A549 (cell line): Measurements from ENCODE around the gene KIF21B. TPM values are rescaled to one million over a fixed set of nuclear protein-coding genes. Genes with fewer than 3 reads are reported as not detected.

Experiments used
- ATAC-seq, 2 experiments: fragments of 200-7000 bp in 1 of 2; fragments of >200 bp in 1 of 2; cut with Nextera tagmentation in 1 of 2; cut with Tn5 transposase in 1 of 2; 3 replicates each; pipeline versions ENCODE4 v1.8.0 to v1.9.1; 2018 to 2020; ENCODE audit warnings: mild to moderate bottlenecking in 1 of 2, moderate library complexity in 1 of 2
- CTCF ChIA-PET: fragments of 300-600 bp; sonication (Branson Sonifier 250); formaldehyde crosslinking; extraction: SDS; loops from one replicate; lab custom pipeline; 2021; ENCODE audit warnings: antibody characterized with exemption, inconsistent platforms; lab: Yijun Ruan, JAX
- POLR2A ChIA-PET: fragments of 350-600 bp; formaldehyde crosslinking; extraction: SDS; loops from one replicate; lab custom pipeline; 2021; ENCODE audit warnings: antibody characterized with exemption, inconsistent platforms; lab: Yijun Ruan, JAX
- DNase-seq, 2 experiments: peaks; one replicate each; pipeline versions ENCODE4 v3.0.0 to v3.0.0-alpha.2; 2011 to 2016; ENCODE audit warnings: low read depth in 1 of 2, low spot score in 1 of 2
- FAIRE-seq: peaks from 2 replicates; lab custom pipeline; 2011; peaks lifted over from hg19 to GRCh38; lab: Jason Lieb, UNC
- H3K27ac ChIP-seq, 2 experiments: fragments of >200 bp; sonication (Bioruptor Twin); formaldehyde crosslinking; 3 replicates each; pipeline ENCODE4 v1.5.1; 2016 to 2017
- H3K4me1 ChIP-seq: fragments of >200 bp; sonication (Bioruptor Twin); formaldehyde crosslinking; 3 replicates; pipeline ENCODE4 v1.6.1; 2016
- H3K4me2 ChIP-seq: fragments of >200 bp; sonication (Bioruptor Twin); formaldehyde crosslinking; 3 replicates; pipeline ENCODE4 v1.6.1; 2016
- H3K4me3 ChIP-seq: fragments of >200 bp; sonication (Bioruptor Twin); formaldehyde crosslinking; 3 replicates; pipeline ENCODE4 v1.5.1; 2016
- H3K9me3 ChIP-seq: fragments of >200 bp; sonication (Bioruptor Twin); formaldehyde crosslinking; 3 replicates; pipeline ENCODE4 v1.6.1; 2016
- CBX2 ChIP-seq: fragments of 200-600 bp; sonication (generic); IDR thresholded peaks from 2 replicates; pipeline ENCODE4 v1.6.1; 2016; ENCODE audit warnings: low read depth, mild to moderate bottlenecking, borderline replicate concordance
- CBX8 ChIP-seq: fragments of 200-600 bp; sonication (generic); IDR thresholded peaks from 2 replicates; pipeline ENCODE4 v1.6.1; 2016
- CHD4 ChIP-seq: fragments of 200-600 bp; sonication (generic); IDR thresholded peaks from 2 replicates; pipeline ENCODE4 v1.6.1; 2016; ENCODE audit warnings: antibody characterized with exemption, mild to moderate bottlenecking, borderline replicate concordance
- EHF ChIP-seq: fragments of 250-450 bp; sonication (Bioruptor Pico); IDR thresholded peaks from 2 replicates; pipeline ENCODE4 v1.5.0; 2020; ENCODE audit warnings: mild to moderate bottlenecking
- EP300 ChIP-seq, 2 experiments: fragments of >200 bp; sonication (Bioruptor Twin); formaldehyde crosslinking; IDR thresholded peaks; 2 replicates in 1 of 2; 3 replicates in 1 of 2; pipeline ENCODE4 v1.6.1; 2016 to 2017
- ESRRA ChIP-seq: fragments of 150-350 bp; IDR thresholded peaks from 2 replicates; pipeline ENCODE4 v1.6.1; 2014; ENCODE audit warnings: mild to moderate bottlenecking, low read length, borderline replicate concordance
- FOSB ChIP-seq: fragments of 250-450 bp; sonication (Bioruptor Pico); IDR thresholded peaks from 2 replicates; pipeline ENCODE4 v1.5.0; 2020; ENCODE audit warnings: mild to moderate bottlenecking, moderate library complexity
- GATA3 ChIP-seq: IDR thresholded peaks from 2 replicates; pipeline ENCODE4 v1.6.1; 2012; ENCODE audit warnings: borderline replicate concordance
- HOXA7 ChIP-seq: fragments of 250-450 bp; sonication (Bioruptor Pico); IDR thresholded peaks from 2 replicates; pipeline ENCODE4 v1.5.0; 2020; ENCODE audit warnings: mild to moderate bottlenecking, moderate library complexity
- HOXB5 ChIP-seq: fragments of 250-450 bp; sonication (Bioruptor Pico); IDR thresholded peaks from 2 replicates; pipeline ENCODE4 v1.5.0; 2020; ENCODE audit warnings: mild to moderate bottlenecking, moderate library complexity
- JUN ChIP-seq, 2 experiments: fragments of >200 bp; sonication (Bioruptor Twin); formaldehyde crosslinking; IDR thresholded peaks; 2 replicates in 1 of 2; 3 replicates in 1 of 2; pipeline ENCODE4 v1.6.1; 2016 to 2017
- JUNB ChIP-seq: fragments of >200 bp; sonication (Bioruptor Twin); formaldehyde crosslinking; IDR thresholded peaks from 2 replicates; pipeline ENCODE4 v1.6.1; 2016
- KDM5A ChIP-seq: fragments of 200-600 bp; sonication (generic); IDR thresholded peaks from 2 replicates; pipeline ENCODE4 v1.6.1; 2016; ENCODE audit warnings: antibody characterized with exemption, mild to moderate bottlenecking
- MAFK ChIP-seq: fragments of 450-650 bp; IDR thresholded peaks from 2 replicates; pipeline ENCODE4 v1.6.1; 2014; ENCODE audit not compliant: partially characterized antibody
- NFE2L2 ChIP-seq: fragments of 150-350 bp; conservative IDR thresholded peaks from 2 replicates; pipeline ENCODE4 v1.6.1; 2014; ENCODE audit warnings: low read length
- NPAS2 ChIP-seq: fragments of 250-450 bp; sonication (Bioruptor Pico); IDR thresholded peaks from 2 replicates; pipeline ENCODE4 v1.8.0; 2022; ENCODE audit warnings: mild to moderate bottlenecking, moderate library complexity, borderline replicate concordance
- PHF8 ChIP-seq: fragments of 200-600 bp; sonication (generic); IDR thresholded peaks from 2 replicates; pipeline ENCODE4 v1.6.1; 2016; ENCODE audit warnings: low read depth, mild to moderate bottlenecking, antibody characterized with exemption, moderate library complexity, borderline replicate concordance
- POLR2A ChIP-seq: IDR thresholded peaks from 2 replicates; pipeline ENCODE4 v1.6.1; 2012; ENCODE audit warnings: mild to moderate bottlenecking, low read length
- POLR2AphosphoS2 ChIP-seq: conservative IDR thresholded peaks from 2 replicates; pipeline ENCODE4 v1.6.1; 2012; ENCODE audit warnings: low read length, improper control_type of control experiment, inconsistent platforms
- RAD21 ChIP-seq, 2 experiments: fragments of >200 bp in 1 of 2; sonication (Bioruptor Twin) in 1 of 2; formaldehyde crosslinking in 1 of 2; IDR thresholded peaks in 1 of 2; conservative IDR thresholded peaks in 1 of 2; 2 replicates in 1 of 2; 3 replicates in 1 of 2; pipeline ENCODE4 v1.6.1; 2012 to 2018; ENCODE audit warnings: inconsistent platforms in 1 of 2
- RCOR1 ChIP-seq: fragments of 150-350 bp; IDR thresholded peaks from 2 replicates; pipeline ENCODE4 v1.6.1; 2014; ENCODE audit warnings: antibody characterized with exemption, low read length, low read depth
- RNF2 ChIP-seq: fragments of 200-600 bp; sonication (generic); IDR thresholded peaks from 2 replicates; pipeline ENCODE4 v1.6.1; 2016; ENCODE audit warnings: low read depth, mild to moderate bottlenecking, antibody characterized with exemption, moderate library complexity, borderline replicate concordance
- SMC3 ChIP-seq: fragments of >200 bp; sonication (Bioruptor Twin); formaldehyde crosslinking; IDR thresholded peaks from 3 replicates; pipeline ENCODE4 v1.6.1; 2018; ENCODE audit warnings: inconsistent platforms
- SREBF2 ChIP-seq: fragments of 450-650 bp; IDR thresholded peaks from 2 replicates; pipeline ENCODE4 v1.6.1; 2014; ENCODE audit warnings: mild to moderate bottlenecking, moderate library complexity
- TP53 ChIP-seq: fragments of 250-450 bp; sonication (Bioruptor Pico); IDR thresholded peaks from 2 replicates; pipeline ENCODE4 v1.5.0; 2021; ENCODE audit warnings: mild to moderate bottlenecking, moderate library complexity
- ZC3H11A ChIP-seq: fragments of 450-650 bp; IDR thresholded peaks from 2 replicates; pipeline ENCODE4 v1.6.1; 2014; ENCODE audit warnings: antibody characterized with exemption, mild to moderate bottlenecking
- ZNF302 ChIP-seq: fragments of 250-450 bp; sonication (Bioruptor Pico); IDR thresholded peaks from 2 replicates; pipeline ENCODE4 v1.9.0; 2021; ENCODE audit warnings: inconsistent platforms, mild to moderate bottlenecking, moderate library complexity
- WGBS: methylation state at CpG from one replicate; pipeline ENCODE4 v1.1.6; 2017; ENCODE audit errors: missing lambda C conversion rate; 5-methylcytosine and 5-hydroxymethylcytosine counted together
- polyA plus RNA-seq, 4 experiments: library from polyadenylated mRNA; depleted of rRNA in 3 of 4; stranded (reverse); fragments of >200 nt; fragmentation: RNase III in 1 of 4; extraction: RNeasy Plus Mini Kit Qiagen cat#74134 plus additional on column Dnase treatment in 1 of 4; gene quantifications; 2 replicates in 3 of 4; 3 replicates in 1 of 4; pipeline ENCODE4 v1.2.3, GENCODE V29; 2011 to 2017
- TF ChIP-seq, protein P1 (sequence below): fragments of 250-450 bp; sonication (Bioruptor Pico); IDR thresholded peaks from 2 replicates; pipeline ENCODE4 v1.5.0; 2020; ENCODE audit warnings: low read depth, mild to moderate bottlenecking, moderate library complexity
- TF ChIP-seq, protein P2 (sequence below): fragments of >200 bp; sonication (Bioruptor Twin); formaldehyde crosslinking; IDR thresholded peaks from 3 replicates; pipeline ENCODE4 v1.5.1; 2016

Gene KIF21B
- polyA plus RNA-seq, 2 of the 4 experiments (the other 2 are of a cell fraction) = 1.4 to 3.8 TPM

DNA sequence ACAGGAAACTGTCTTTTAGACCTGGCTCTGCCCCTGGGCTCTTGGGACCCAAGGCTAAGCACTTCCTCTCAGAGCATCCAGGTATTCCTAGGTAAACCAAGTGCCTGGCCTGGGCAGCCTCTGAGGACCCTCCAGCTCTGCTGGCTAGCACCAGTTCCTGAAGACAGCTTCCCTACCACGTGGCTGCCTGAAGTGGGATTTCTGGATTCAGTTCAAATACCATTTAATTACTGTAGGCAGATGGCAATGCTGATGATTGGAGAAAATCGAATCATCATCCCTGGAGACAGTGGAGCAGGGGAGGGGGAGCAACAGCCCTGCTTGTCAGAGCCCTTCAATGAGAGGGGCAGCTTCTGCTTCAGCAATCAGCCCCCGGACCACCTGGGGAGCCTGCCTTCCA lies 11.9 kb downstream of the KIF21B start:
- DNase-seq = no peak
- no peak overlapping the region for H3K4me3 ChIP-seq
- no peak overlapping the region for H3K4me2 ChIP-seq
- TF ChIP-seq SREBF2 (no peak), HOXB5 (CRISPR knock-in tag) (no peak), PHF8 (no peak), POLR2A (no peak), EHF (no peak), SMC3 (no peak), RAD21 (conservative IDR thresholded peaks at IDR 0.05 in 1 of 2, IDR thresholded peaks at IDR 0.05 in 1 of 2) (no peak)
- TF ChIP-seq, protein P1, sequence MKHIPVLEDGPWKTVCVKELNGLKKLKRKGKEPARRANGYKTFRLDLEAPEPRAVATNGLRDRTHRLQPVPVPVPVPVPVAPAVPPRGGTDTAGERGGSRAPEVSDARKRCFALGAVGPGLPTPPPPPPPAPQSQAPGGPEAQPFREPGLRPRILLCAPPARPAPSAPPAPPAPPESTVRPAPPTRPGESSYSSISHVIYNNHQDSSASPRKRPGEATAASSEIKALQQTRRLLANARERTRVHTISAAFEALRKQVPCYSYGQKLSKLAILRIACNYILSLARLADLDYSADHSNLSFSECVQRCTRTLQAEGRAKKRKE (CRISPR knock-in tag) = no peak
- ATAC-seq = no peak
- H3K4me1 ChIP-seq = peaks cover 19% of the 10 kb centered on the region; the same call in 2 of the 3 replicates
- FAIRE-seq = no peak
- ChIA-PET POLR2A (no interaction called here), CTCF (interaction anchor here (1.1 to 3.3 kb wide), 3 partner anchors 15 to 35 kb away, joined by 3 to 9 read pairs (median 3); no protein-coding TSS in a partner anchor)
- WGBS = 53% methylated on average over 3 of the region's 3 CpGs
- H3K27ac ChIP-seq = no peak overlapping the region
- H3K9me3 ChIP-seq = no peaks in the 10 kb centered on the region

DNA sequence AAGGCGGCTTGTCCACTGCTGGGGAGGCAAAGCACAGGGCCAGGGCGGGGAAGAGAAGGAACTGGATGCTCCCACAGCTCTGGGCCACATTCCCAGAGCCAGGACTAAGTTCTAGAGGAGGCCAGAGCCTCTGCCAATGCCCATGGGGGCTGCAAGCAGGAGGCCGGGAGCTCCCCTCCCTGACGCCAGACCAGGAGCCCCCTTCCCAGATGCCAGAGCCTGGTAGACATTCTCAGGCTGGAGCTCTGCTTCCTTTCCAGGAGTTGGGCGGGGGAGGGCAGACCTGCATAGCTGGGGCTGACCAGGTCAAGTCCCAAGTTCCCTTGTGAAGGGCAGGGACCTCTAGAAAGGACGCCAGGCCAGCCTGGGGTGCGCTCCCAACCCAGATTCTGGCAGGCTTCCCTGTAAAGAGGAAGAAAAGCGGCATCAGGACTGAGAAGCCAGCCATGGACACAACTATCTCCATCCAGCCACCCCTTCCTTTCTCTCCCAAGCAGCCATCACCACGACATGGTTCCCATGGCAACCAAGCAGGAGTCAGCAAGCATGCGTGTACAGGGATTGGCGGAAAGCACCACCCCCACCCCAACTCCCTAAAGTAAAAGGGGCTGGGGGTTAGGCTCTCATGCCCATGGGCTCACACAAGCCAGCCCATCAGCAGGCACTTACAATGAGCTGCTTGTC lies 13.4 kb downstream of the KIF21B start:
- H3K4me3 ChIP-seq = no peak overlapping the region
- WGBS = 89% methylated on average over 10 of the region's 11 CpGs
- no peak for TF ChIP-seq RCOR1
- TF ChIP-seq KDM5A = no peak
- no peak for TF ChIP-seq ZC3H11A
- no peak for TF ChIP-seq JUNB
- no peak for TF ChIP-seq CBX8
- TF ChIP-seq JUN (IDR thresholded peaks at IDR 0.05) = no peak
- no peak for TF ChIP-seq CHD4
- TF ChIP-seq ESRRA = no peak
- no peak for TF ChIP-seq POLR2A
- no peak for TF ChIP-seq FOSB (CRISPR knock-in tag)
- TF ChIP-seq EP300 (IDR thresholded peaks at IDR 0.05) = no peak
- no peak for TF ChIP-seq POLR2AphosphoS2
- H3K27ac ChIP-seq = 0 out of 6 replicates have a peak overlapping the region, but pooled peaks of 1 of the 2 experiments have one; percentile 15
- no peak overlapping the region for H3K4me2 ChIP-seq
- DNase-seq = no peak
- H3K9me3 ChIP-seq = no peaks in the 10 kb centered on the region
- ChIA-PET POLR2A (no interaction called here), CTCF (interaction anchor here (1.1 to 3.3 kb wide), 5 partner anchors 10 to 38 kb away, joined by 3 to 9 read pairs (median 5); no protein-coding TSS in a partner anchor)
- peaks cover 6% of the 10 kb centered on the region; the same call in 1 of the 3 replicates for H3K4me1 ChIP-seq
- ATAC-seq = no peak
- no peak for FAIRE-seq

DNA sequence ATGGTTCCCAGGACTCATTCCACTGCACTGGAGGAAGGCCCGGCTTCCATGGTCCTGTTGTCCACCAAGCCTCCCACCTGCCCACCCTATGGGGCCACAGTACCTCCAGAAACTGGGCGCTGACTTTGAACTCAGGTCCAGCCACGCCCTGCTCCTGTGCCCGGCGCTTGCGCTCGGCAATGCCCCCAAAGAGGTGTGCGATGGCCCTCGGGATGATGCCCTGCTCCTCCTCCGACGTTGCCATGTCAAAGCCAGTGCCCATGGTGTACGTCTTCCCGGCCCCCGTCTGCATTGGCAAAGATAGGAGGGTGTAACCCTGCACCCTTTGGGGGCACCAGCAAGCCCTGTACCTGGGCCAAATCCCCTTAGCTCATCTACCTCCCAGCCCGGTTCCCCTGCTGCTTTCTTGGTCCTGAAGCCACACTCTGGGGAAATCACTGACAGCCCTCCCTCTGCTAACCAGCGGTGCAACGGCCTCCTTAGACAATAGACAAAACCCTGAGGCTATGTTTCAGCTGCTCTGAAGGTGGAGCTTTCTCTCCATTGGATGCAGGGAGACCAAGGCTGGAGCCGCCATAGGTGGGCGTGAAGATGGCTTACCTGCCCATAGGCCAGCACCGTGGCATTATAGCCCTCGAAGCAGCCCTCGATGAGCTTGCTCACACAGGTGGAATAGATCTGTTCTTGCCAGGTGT lies 14.7 kb downstream of the KIF21B start:
- DNase-seq (no peak), ATAC-seq (no peak), FAIRE-seq (no peak)
- no peak overlapping the region for H3K27ac ChIP-seq
- no peak overlapping the region for H3K4me3 ChIP-seq
- ChIA-PET CTCF (interaction anchor here (0.7 to 3.3 kb wide), 6 partner anchors 9 to 37 kb away, joined by 3 to 9 read pairs (median 4); no protein-coding TSS in a partner anchor), POLR2A (no interaction called here)
- WGBS = 89% methylated on average over 19 of the region's 22 CpGs
- H3K9me3 ChIP-seq = no peaks in the 10 kb centered on the region
- TF ChIP-seq HOXA7 (CRISPR knock-in tag) = no peak
- TF ChIP-seq MAFK = no peak
- TF ChIP-seq CBX2 = no peak
- TF ChIP-seq NFE2L2 = no peak
- TF ChIP-seq TP53 (CRISPR knock-in tag) = no peak
- no peak for TF ChIP-seq HOXB5 (CRISPR knock-in tag)
- TF ChIP-seq POLR2A = no peak
- no peak for TF ChIP-seq EHF
- TF ChIP-seq GATA3 = no peak
- TF ChIP-seq RNF2 = no peak
- no peak for TF ChIP-seq NPAS2 (CRISPR knock-in tag)
- TF ChIP-seq, protein P2, sequence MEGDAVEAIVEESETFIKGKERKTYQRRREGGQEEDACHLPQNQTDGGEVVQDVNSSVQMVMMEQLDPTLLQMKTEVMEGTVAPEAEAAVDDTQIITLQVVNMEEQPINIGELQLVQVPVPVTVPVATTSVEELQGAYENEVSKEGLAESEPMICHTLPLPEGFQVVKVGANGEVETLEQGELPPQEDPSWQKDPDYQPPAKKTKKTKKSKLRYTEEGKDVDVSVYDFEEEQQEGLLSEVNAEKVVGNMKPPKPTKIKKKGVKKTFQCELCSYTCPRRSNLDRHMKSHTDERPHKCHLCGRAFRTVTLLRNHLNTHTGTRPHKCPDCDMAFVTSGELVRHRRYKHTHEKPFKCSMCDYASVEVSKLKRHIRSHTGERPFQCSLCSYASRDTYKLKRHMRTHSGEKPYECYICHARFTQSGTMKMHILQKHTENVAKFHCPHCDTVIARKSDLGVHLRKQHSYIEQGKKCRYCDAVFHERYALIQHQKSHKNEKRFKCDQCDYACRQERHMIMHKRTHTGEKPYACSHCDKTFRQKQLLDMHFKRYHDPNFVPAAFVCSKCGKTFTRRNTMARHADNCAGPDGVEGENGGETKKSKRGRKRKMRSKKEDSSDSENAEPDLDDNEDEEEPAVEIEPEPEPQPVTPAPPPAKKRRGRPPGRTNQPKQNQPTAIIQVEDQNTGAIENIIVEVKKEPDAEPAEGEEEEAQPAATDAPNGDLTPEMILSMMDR = no peak
- TF ChIP-seq ZNF302 = no peak
- TF ChIP-seq, all 56 proteins: peak for 0
- no peak overlapping the region for H3K4me2 ChIP-seq
- H3K4me1 ChIP-seq = peaks cover 6% of the 10 kb centered on the region; the same call in 1 of the 3 replicates
